Adipose tissue (tissue), 3 donors: ENCODE measurements around the gene NPFFR2. TPM values are rescaled to one million over a fixed set of nuclear protein-coding genes. Genes with fewer than 3 reads are reported as not detected.
"Not testable (repeated sequence)": the region's sequence is repeated elsewhere in the genome, so short reads cannot be mapped to it uniquely, and the experiment has no call there.

Source experiments
- H3K27ac ChIP-seq: one replicate; pipeline ENCODE4 v1.5.1; 2013; ENCODE audit warnings: low read depth, low read length
- WGBS, 3 donors: extraction: QIAGEN DNeasy Blood & Tissue Kit; methylation state at CpG; one replicate each; pipeline ENCODE4 v1.1.7; 2013; 5-methylcytosine and 5-hydroxymethylcytosine counted together
- polyA plus RNA-seq, 3 donors: library from polyadenylated mRNA; stranded (reverse); fragments of 200-250 nt; gene quantifications; one replicate each; pipeline ENCODE4 v1.2.3, GENCODE V29; 2013
- donor health status: healthy with polysubstance abuse.
- donor health status: Bipolar disorder and iron deficiency.
- donor health status: healthy.

Gene NPFFR2
- under 1 TPM in 1 of 3 donors, not detected in 2; 0.04 TPM for polyA plus RNA-seq

GRCh38 chr4:72031868-72032608 lies at the start of gene NPFFR2:
NPFFR2 (plus strand) TSS chr4:72032000; CDS start chr4:72128592, 96,592 bp downstream.
- WGBS, 3 donors = 11 to 15% (median 12%) methylated on average over 36 of the region's 36 CpGs
- no peak within 1 kb of the TSS for H3K27ac ChIP-seq

- no peak overlapping the region for H3K27ac ChIP-seq
- WGBS, 3 donors = 56 to 64% (median 60%) methylated on average over 2 of the region's 2 CpGs
Measured at GRCh38 chr4:71992571-71993312, 39.1 kb upstream of the NPFFR2 start.

GRCh38 chr4:71994559-71994958 lies 37.2 kb upstream of the NPFFR2 start:
- no peak overlapping the region for H3K27ac ChIP-seq
- 78 to 94% (median 87%) methylated on average over 1 of the region's 1 CpG for WGBS, 3 donors

- no peak overlapping the region for H3K27ac ChIP-seq
- 81 to 87% (median 84%) methylated on average over 1 of the region's 1 CpG for WGBS, 3 donors
Measured at GRCh38 chr4:71995297-71995696, 36.5 kb upstream of the NPFFR2 start.

- H3K27ac ChIP-seq = no peak overlapping the region
- WGBS, 3 donors = 69 to 79% (median 75%) methylated on average over 2 of the region's 2 CpGs
Measured at GRCh38 chr4:72006586-72006985, 25.2 kb upstream of the NPFFR2 start.

GRCh38 chr4:72011906-72012305 lies 19.9 kb upstream of the NPFFR2 start:
- no peak overlapping the region for H3K27ac ChIP-seq

- H3K27ac ChIP-seq = no peak overlapping the region
- WGBS, 3 donors = 60 to 74% (median 63%) methylated on average over 3 of the region's 3 CpGs
Measured at GRCh38 chr4:72016011-72016410, 15.8 kb upstream of the NPFFR2 start.

GRCh38 chr4:72019688-72020087 lies 12.1 kb upstream of the NPFFR2 start:
- 48 to 66% (median 56%) methylated on average over 3 of the region's 3 CpGs for WGBS, 3 donors
- no peak overlapping the region for H3K27ac ChIP-seq

GRCh38 chr4:72022553-72022952 lies 9.2 kb upstream of the NPFFR2 start:
- 81 to 88% (median 84%) methylated on average over 1 of the region's 1 CpG for WGBS, 3 donors
- H3K27ac ChIP-seq = no peak overlapping the region

- no peak overlapping the region for H3K27ac ChIP-seq
Measured at GRCh38 chr4:72055566-72055965, 23.8 kb downstream of the NPFFR2 start.

- H3K27ac ChIP-seq = no peak overlapping the region
- 73 to 83% (median 77%) methylated on average over 2 of the region's 2 CpGs for WGBS, 3 donors
Measured at GRCh38 chr4:72063726-72064125, 31.9 kb downstream of the NPFFR2 start.

GRCh38 chr4:72067051-72067450 lies 35.3 kb downstream of the NPFFR2 start:
- no peak overlapping the region for H3K27ac ChIP-seq
- WGBS, 3 donors = 69 to 71% (median 70%) methylated on average over 7 of the region's 7 CpGs

- no peak overlapping the region for H3K27ac ChIP-seq
Measured at GRCh38 chr4:72073816-72074215, 42.0 kb downstream of the NPFFR2 start.

- no peak overlapping the region for H3K27ac ChIP-seq
Measured at GRCh38 chr4:72076562-72076961, 44.8 kb downstream of the NPFFR2 start.

GRCh38 chr4:72077346-72077745 lies 45.5 kb downstream of the NPFFR2 start:
- no peak overlapping the region for H3K27ac ChIP-seq
- 47 to 64% (median 55%) methylated on average over 2 of the region's 2 CpGs for WGBS, 3 donors

- H3K27ac ChIP-seq = no peak overlapping the region
- 21 to 29% (median 26%) methylated on average over 3 of the region's 3 CpGs for WGBS, 3 donors
Measured at GRCh38 chr4:72084587-72085011, 52.8 kb downstream of the NPFFR2 start.

- H3K27ac ChIP-seq = not testable (repeated sequence)
- 82 to 89% (median 84%) methylated on average over 2 of the region's 2 CpGs for WGBS, 3 donors
Measured at GRCh38 chr4:72090606-72091005, 58.8 kb downstream of the NPFFR2 start.

- 78 to 84% (median 78%) methylated on average over 5 of the region's 5 CpGs for WGBS, 3 donors
- H3K27ac ChIP-seq = no peak overlapping the region
Measured at GRCh38 chr4:72094059-72094797, 62.4 kb downstream of the NPFFR2 start.

- no peak overlapping the region for H3K27ac ChIP-seq
Measured at GRCh38 chr4:72107456-72107855, 75.7 kb downstream of the NPFFR2 start.
